ENCODE data around the gene PARD3.

GRCh38 chr10:34126371-34127151 lies 688.5 kb downstream of the PARD3 start:
- no peak for TF ChIP-seq CTCF (conservative IDR thresholded peaks at IDR 0.05)
- no peak for TF ChIP-seq EZH2 (IDR thresholded peaks at IDR 0.05; ENCODE audit: low read depth)
